HG03460 (cell line): Measurements from ENCODE around the gene PARP8.
"Not testable (repeated sequence)": the region's sequence is repeated elsewhere in the genome, so short reads cannot be mapped to it uniquely, and the experiment has no call there.

Experiments
- ATAC-seq: cut with Tn5 transposase; IDR thresholded peaks from one replicate; pipeline ENCODE4 v1.9.1; 2021; ENCODE audit not compliant: unreplicated experiment

The PARP8 gene

DNA sequence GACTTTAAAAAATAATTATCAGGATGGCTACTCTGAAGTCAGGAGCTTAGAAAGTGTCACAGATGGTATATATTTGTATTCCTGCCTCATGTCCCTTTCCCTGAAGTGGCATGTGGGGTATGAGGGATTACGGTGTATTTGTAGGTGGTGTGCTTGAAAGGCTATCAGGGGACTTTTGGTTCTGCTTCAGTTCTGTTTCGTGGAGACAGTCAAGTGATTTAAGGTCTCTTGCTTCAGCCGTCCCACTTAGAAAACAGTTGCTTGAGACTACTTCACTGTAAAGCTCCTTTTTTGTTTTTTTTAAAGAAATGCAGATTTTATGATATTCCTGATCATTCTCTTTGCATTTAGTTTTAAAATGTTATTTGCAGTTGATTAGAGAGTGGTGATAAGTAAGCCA is 18.3 kb downstream of the PARP8 start:
- no peak for ATAC-seq

DNA sequence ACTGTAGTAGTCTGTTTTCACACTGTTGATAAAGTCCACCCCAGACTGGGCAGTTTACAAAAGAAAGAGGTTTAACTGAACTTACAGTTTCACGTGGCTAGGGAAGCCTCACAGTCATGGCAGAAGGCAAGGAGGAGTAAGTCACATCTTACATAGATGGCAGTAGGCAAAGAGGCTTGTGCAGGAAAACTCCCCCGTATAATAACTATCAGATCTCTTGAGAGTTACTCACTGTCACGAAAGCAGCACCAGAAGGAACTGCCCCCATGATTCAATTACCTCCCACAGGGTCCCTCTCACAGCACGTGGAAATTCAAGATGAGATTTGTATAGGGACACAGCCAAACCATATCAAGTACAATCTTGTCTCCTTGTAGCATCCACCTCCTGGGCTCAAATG is 21.1 kb downstream of the PARP8 start:
- no peak for ATAC-seq

DNA sequence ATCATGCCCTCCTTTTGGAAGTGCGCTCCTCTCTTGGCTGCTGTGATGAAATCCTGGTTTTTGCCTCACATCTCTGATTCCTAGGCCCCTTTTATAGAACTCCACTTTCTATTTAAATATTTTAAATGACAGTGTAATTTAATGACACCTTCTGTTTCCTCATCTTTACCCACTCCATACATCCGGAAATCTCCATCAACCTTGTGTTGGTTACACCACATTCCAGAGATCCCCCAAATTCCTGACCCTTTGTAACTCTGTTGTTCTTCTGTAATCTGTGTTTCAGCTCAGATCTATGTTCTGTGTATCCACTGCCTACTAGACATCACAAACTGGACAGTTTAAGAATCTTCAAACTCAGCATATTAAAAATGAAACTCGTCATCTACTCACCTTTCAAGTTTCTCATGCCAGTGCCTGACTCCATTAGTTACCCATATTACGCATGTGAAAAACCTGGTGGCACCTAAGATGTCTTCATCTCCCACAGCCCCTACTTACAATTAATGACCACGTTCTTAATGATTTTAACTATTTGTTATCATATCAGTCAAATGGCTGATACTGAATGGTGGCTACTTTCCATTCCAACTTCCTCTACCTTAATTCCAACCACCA is 25.1 kb downstream of the PARP8 start:
- ATAC-seq, result no peak

DNA sequence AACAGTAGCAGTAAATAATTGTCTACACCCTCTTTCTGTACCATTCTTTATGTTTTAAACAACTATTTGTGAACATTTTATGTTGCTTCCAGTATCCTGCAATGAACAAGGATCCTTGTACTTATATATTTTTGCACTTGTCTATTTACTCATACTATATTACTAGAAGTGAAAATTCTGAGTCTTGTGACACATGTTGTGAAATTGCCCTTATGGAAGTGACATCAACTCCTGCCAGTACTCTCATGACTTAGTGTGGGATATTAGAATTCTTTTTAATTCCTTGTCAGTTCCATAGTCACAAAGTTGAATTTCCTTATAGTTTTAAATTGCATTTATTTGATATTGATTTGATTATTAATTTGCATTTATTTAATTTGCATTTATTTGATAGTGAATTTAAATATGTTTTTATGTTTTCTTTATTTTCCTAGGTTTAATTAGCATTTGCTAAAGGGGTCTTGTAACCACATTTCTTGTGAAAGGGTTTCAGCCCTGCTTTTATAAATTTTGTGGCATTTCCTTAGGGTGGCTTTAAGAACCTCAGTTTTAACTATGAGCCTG is 27.7 kb downstream of the PARP8 start:
- no peak for ATAC-seq

DNA sequence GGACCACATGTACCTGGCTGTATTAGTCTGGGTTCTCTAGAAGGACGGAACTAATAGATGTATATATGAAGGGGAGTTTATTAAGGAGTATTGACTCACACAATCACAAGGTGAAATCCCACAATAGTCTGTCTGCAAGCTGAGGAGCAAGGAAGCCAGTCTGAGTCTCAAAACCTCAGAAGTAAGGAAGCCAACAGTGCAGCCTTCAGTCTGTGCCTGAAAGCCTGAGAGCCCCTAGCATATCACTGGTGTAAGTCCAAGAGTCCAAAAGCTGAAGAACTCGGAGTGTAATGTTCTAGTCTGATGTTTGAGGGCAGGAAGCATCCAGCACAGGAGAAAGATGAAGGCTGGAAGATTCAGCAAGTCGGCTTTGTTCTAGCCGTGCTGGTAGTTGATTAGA is 28.2 kb downstream of the PARP8 start:
- not testable (repeated sequence) for ATAC-seq

DNA sequence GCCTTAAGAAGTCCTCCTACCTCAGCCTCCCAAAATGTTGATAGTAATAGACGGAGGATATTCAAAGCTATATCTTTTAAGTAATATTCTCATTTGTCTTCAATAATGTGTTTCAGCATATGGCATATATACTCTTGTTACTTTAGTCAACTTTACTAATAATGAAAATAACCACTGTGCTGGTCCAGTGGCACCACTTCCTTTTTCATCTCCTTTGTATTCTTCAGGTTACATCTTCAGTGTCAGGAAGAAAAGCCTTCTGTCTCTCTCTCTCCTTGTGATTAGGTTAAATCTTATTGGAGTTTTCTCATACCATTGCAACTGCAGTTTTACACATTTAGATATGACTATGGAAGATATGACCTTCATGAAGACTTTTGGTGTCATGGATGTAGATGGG is 31.3 kb downstream of the PARP8 start:
- ATAC-seq, result peak; percentile 56

DNA sequence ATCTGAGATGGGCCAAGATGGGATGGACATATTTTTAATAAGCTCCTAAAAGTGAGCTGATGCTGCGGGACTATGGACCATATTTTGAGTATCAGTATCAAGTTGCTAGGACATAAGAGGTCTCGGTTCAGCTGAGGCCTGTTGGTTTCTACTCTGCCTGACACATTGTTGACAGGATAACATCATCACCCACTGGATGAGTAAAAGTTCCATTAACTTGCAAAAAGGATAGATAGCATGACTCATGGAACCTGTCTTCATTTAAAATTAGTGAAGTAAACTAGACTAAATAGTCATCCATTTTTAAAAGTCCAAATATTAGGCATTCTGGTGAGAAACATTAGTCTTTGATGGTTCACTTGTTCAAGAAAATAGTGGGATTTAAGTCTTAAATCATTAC is 33.3 kb downstream of the PARP8 start:
- ATAC-seq, result no peak

DNA sequence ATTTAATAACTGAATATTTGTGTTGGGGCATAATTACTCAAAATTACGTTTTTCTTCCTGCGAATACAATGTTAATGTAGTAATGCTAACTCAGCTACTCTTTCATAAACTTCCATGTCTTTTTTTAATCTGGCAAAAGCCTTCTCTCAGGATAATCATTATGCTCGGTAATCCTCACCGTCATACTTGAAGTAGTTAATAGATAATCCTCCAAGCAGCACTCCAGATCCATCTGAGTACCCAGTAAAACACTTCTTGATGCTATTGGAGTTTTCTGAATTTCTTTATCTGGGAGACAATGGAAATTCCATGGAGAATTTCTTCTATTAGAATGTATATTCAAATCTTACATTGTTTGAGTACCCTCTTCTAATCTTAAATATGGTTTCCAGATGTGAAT is 34.3 kb downstream of the PARP8 start:
- ATAC-seq, result no peak

DNA sequence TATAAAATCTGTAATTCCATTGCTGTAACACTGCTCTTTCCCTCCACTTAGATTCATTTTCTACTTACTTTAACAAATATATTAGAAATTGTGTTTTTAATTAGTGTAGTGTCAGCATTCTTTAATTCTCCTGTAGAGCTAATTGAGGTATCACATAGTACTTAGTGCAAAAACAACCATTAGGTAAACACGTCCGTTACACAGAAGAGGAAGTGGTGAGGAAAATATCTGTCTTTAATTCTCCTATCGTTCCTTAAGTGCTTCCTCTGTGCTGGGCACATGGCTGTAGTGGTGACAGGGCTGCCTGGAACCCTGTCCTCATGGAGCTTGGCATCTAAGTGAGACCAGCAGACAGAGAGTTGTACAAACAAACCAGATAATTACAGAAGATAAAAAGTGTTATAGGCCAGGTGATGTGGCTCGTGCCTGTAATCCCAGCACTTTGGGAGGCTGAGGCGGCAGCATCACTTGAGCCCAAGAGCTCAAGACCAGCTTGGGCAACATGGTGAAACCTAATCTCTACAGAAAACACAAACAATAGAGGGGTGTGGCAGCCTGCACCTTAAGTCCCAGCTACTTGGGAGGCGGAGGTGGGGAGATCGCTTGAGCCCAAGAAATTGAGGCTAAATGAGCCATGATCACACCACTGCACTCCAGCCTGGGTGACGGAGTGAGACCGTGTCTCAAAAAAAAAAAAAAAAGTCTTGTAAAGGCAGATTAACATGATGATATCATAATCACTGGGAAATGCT is 36.4 kb downstream of the PARP8 start:
- peak; percentile 44 for ATAC-seq

DNA sequence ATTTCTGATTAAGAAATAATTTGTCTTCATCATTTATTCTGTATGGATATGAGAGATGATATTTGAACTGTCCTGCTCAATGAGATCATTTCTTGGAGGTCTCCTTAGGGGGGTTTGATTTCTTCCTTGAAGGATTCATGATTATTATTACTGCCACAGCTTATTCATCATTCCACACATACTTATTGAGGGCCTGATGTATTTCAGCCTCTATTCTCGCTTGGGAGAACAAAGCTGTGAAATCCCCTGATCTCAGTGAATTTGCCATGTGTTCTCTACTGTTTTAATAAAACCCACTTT is 36.9 kb downstream of the PARP8 start:
- no peak for ATAC-seq

DNA sequence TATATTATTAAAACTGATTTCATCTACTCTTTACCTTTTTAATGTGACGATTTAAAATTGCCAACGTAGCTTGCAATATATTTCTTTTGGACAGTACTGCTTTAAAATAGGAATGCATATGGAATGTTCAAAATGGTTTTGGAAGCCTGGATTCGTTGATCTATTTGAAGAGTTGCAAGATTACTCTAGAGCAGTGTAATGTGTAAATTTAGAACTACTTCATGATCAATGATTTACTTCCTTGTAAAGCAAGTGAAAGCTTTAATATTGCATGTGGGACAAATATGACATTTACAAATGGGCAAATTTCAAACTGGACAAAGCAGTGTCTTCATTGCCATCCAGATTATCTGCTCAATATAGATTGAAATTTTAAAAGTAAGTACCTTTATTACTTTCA is 38.3 kb downstream of the PARP8 start:
- no peak for ATAC-seq

DNA sequence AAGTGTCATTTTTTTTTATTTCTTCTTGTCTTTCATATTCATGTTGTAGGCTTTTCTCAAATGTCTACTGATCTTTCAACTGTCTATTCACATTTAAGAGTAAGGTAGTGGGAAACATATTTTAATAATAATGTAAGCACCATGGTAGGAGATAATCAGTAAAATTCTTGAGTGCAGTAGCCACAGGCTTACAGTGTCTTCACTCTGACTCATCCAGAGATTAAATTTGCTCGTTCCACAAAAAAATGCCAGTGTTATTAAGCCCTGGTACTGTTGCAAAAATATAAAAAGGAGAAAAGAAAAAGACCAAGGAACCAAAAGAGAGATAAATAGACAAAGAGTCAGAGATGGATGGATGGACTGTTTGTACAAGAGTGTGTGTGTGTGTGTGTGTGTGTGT is 43.0 kb downstream of the PARP8 start:
- no peak for ATAC-seq

DNA sequence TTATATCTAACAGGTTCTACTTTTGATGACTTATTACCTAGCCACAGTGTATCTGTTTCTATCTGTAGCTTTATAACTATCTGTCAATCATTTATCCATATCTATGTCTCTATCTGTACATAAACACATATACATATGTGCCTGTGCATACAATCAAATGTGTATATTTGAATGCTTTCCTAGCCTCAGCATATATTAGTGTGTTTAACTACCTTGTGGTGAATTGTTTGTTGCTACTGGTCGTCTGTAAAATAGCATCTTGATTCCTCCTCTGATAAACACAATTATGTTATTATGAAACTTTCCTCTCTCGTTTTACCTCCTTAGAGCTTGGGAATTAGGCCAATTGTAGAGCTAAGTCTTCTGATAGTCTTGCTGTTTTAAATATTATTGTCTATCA is 44.4 kb downstream of the PARP8 start:
- ATAC-seq, result peak; percentile 17

DNA sequence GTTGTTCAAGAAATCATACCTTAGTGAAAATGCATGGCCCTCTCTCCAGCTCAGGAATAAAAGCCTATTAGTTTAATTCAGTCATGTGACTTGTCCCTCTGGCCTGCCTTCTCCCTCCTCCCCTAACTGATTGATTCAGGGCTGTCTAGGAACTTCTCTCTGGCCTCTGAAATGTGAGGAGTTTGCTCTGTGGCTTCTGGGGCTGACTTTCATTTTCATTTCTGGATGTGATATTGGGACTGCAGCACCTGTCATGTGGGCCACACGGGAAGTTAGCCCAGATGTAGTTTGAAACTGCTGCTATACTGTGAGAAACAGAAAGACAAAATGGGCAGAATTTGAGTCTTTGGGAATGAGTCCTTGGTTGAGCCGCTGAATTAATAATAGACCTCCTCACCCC is 44.8 kb downstream of the PARP8 start:
- ATAC-seq, result peak; percentile 95

DNA sequence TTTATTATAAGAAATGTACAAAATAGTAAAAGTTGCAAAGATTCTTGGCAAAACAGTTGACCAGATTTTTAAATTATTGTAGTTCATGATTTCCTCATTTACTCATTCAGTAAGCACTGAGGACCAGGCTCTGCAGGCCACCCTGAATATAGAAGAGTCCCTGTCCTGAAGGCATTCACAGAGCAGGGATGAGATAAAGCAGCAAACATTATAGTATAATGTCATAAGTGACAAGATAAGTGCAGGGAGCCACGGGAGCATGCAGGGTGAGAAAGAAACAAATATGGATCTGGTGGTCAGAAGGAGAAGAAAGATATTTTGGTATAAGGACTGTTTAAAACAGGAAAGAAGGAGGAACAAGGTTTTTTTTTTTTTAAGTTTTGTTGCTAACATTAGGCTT is 46.0 kb downstream of the PARP8 start:
- no peak for ATAC-seq

DNA sequence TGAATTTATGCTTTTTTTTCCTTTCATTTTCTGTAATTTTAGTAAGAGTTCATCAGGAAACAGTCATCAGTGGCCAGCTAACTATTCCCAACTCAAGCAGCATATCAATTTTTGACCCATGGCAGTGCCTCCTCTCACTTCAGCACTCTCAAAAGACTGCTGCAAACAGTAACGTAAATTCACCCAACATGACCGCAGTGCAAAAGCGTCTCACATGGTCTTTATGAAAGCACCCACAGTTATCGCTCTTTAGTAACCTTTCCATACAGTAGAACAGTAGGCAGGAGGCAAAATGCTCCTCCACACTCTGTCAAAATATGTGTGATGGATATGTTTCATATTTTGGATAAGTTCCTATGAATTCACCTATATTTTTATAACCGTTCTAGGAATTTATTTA is 48.6 kb downstream of the PARP8 start:
- no peak for ATAC-seq

DNA sequence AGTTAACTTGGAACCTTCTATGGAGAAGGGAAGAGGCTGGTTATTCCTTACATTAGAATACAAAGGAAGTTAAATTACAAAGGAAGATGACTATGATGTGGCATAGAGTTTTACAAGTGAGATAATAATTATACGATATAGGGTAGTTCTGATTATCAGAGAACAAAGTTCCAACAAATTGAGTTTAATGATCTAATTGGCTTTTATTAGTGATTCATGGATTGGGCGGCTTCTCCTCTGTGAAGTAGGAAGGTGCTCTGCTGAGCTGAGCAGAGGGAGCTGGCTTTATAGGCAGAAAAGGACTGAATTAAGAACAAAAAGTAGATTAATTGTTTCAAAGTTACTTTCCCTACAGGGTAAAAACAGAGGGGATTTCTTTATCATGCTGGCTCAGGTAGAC is 49.7 kb downstream of the PARP8 start:
- no peak for ATAC-seq

DNA sequence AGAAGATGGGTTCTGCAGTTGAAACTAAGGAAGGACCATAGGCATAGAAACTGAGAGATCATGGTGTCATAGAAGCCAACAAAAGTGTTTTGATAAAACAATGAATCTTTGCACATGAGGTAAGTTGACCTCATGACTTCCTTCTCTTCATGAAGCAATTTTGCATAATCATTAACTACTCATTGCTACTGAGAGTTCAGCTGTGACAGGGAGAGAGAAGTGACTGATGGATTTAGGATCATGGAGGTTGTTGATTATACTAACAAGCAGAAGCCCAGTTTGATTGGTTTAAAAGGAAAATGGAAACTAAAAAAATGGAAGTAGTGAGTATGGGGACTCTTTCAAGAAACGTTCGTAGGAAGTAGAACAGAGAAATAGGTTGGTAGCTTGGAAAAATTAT is 51.2 kb downstream of the PARP8 start:
- peak; percentile 69 for ATAC-seq

DNA sequence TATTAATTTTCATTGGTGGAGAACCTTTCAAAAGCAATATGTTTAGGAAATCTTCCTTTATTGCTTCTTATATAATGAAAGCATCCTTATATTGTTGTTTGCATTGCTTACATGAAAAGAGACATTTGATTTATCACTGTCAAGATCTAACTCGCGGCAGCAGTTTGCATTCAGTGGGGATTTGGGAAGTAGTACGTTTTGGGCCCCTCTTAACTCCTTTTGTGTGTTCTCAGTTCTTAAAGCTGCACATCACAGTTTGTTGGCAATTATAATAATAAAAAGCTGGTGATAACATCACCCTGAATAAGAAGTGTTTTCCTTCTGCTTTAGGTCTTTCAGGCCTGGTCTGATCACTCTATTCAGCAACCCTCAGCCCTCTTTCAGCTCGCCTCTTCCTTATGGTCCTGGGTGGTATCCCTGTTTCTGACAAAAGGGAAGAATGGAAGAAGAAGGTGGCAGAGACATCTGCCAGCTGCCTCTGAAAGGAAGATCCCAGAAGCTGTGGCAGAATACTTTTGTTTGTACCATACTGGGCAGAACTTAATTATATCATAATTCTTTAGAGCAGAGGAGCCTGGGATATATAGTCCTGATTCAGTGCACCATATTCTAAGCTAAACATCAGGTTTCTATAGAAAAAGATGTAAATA is 53.7 kb downstream of the PARP8 start:
- ATAC-seq, result no peak

DNA sequence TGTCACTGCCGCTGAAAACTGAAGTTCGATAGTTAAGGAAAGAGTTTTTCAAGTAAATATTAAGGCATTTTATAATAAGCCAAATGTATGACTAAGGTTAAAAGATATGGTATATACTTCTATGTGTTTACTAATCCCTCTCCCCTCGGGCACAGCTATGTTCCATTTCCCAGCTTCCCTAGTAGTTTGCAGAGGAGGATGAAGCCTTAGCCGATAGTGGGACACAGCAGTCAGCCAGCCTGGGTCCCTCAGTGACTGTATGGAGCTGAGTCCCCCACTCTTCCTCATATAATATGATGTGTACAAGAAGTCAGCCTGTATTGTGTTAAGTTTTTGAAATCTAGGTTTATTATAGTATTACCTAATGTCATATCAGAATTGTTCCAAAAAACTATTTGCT is 55.8 kb downstream of the PARP8 start:
- no peak for ATAC-seq

DNA sequence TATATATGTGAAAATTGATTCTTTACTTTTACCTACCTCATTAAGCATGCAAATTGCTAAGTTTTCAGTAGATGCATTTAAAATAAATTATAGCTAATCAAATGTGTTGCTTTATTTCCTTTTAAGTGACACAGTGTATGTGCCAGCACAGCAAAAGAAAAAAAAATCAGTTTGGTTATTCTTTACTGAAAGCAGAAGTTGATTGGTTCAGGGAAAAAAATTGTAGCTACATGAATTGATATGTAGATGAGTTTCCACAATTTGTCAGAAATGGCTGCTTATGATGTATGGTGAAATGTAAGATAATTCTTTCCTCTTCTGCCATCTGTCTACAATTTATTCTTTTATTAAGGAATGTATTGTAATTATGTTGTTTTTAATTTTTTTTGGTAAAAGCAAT is 57.8 kb downstream of the PARP8 start:
- no peak for ATAC-seq

DNA sequence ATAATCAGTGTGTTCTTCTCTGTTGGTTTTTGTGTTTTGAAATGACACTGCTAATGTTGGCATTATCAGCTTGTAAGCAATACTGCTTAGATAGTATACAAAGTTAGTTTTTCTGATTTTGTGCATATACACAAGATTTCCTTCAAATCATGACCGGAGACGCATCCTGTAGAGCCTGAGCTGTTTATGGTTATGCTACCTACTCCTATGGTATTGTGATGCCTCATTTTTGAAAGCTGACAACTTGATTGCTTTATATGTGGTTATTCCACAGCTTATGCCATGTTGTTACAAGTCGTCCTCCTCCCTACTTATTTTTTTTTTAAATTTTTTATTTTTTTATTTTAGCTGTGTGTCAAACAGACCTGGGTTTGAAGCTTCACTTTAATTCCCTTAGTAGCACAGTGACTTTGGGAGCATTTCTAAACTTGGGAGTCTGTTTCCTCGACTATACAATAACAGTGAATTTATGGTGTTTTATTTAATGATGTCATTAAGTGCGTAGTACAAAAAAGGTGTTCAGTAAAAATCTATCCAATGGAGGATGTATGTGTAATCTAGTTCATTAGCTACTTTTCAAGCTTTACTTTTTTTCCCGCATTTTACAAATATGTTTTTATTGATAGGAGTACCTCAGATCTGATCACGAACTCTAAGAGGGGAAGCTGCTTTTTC is 59.5 kb downstream of the PARP8 start:
- ATAC-seq, result no peak
